H1 (cell line): Measurements from ENCODE around the gene UBXN1. TPM values are rescaled to one million over a fixed set of nuclear protein-coding genes. Genes with fewer than 3 reads are reported as not detected.

ENCODE experiments used
- CTCF ChIA-PET: fragments of 300-600 bp; sonication (Branson Sonifier 250); formaldehyde crosslinking; loops from one replicate; lab custom pipeline; 2021; ENCODE audit not compliant: partially characterized antibody; lab: Charles Lee
- POLR2A ChIA-PET: fragments of 300-600 bp; sonication (Branson Sonifier 250); formaldehyde crosslinking; loops from one replicate; lab custom pipeline; 2021; ENCODE audit warnings: inconsistent platforms; ENCODE audit not compliant: partially characterized antibody; lab: Charles Lee
- DNase-seq, 2 experiments: peaks; one replicate each; pipeline versions ENCODE4 v3.0.0 to v3.0.0-alpha.2; 2010 to 2022; ENCODE audit warnings: low spot score in 2 of 2, low read depth in 1 of 2, mixed read lengths in 1 of 2
- FAIRE-seq: peaks from 2 replicates; lab custom pipeline; 2011; peaks lifted over from hg19 to GRCh38; lab: Jason Lieb, UNC
- H2AFZ ChIP-seq: 2 replicates; pipeline ENCODE4 v1.8.1; 2012; ENCODE audit warnings: low read length, inconsistent platforms
- H2AK5ac ChIP-seq: 2 replicates; pipeline ENCODE4 v1.6.1; 2013; ENCODE audit warnings: low read depth, low read length
- H2BK120ac ChIP-seq: replicated peaks from 2 replicates; pipeline ENCODE3; 2013; ENCODE audit warnings: low read depth, low read length, inconsistent platforms
- H2BK12ac ChIP-seq: 2 replicates; pipeline ENCODE4 v1.6.1; 2013; ENCODE audit warnings: low read depth, low read length
- H2BK15ac ChIP-seq: 2 replicates; pipeline ENCODE4 v1.6.1; 2013; ENCODE audit warnings: low read length
- H2BK20ac ChIP-seq: 2 replicates; pipeline ENCODE4 v1.6.1; 2013; ENCODE audit warnings: low read length
- H2BK5ac ChIP-seq: 2 replicates; pipeline ENCODE4 v1.6.1; 2013; ENCODE audit warnings: low read depth, low read length
- H3K14ac ChIP-seq: 2 replicates; pipeline ENCODE4 v1.6.1; 2013; ENCODE audit warnings: inconsistent platforms; ENCODE audit not compliant: insufficient read length
- H3K18ac ChIP-seq: 2 replicates; pipeline ENCODE4 v1.6.1; 2013; ENCODE audit warnings: low read length; ENCODE audit errors: extremely low read depth
- H3K23ac ChIP-seq: 2 replicates; pipeline ENCODE4 v1.6.1; 2013; ENCODE audit warnings: inconsistent platforms; ENCODE audit not compliant: insufficient read length
- H3K23me2 ChIP-seq: 2 replicates; pipeline ENCODE4 v1.6.1; 2013; ENCODE audit warnings: low read depth, low read length
- H3K27ac ChIP-seq: 2 replicates; pipeline ENCODE4 v1.6.1; 2011; ENCODE audit warnings: low read depth, low read length, inconsistent platforms
- H3K27me3 ChIP-seq, 4 experiments: replicated peaks in 1 of 4; 1 replicate in 1 of 4; 2 replicates in 3 of 4; pipeline versions ENCODE4 v1.6.1 to v1.8.1; 2011 to 2013; ENCODE audit warnings: low read length in 3 of 4, mild to moderate bottlenecking in 3 of 4, inconsistent platforms in 2 of 4, mixed read lengths in 2 of 4, moderate library complexity in 1 of 4; ENCODE audit not compliant: control insufficient read depth in 3 of 4, insufficient read depth in 3 of 4; ENCODE audit errors: extremely low read depth in 1 of 4
- H3K36me3 ChIP-seq, 4 experiments: 2 replicates each; pipeline versions ENCODE4 v1.6.1 to v1.8.1; 2011 to 2013; ENCODE audit warnings: mild to moderate bottlenecking in 4 of 4, low read length in 3 of 4, moderate library complexity in 2 of 4, control low read depth in 1 of 4, inconsistent platforms in 1 of 4; ENCODE audit not compliant: insufficient read depth in 4 of 4, control insufficient read depth in 2 of 4
- H3K4ac ChIP-seq: replicated peaks from 2 replicates; pipeline ENCODE3; 2013; ENCODE audit warnings: low read length, low read depth, mixed read lengths, inconsistent platforms; ENCODE audit not compliant: insufficient read length
- H3K4me1 ChIP-seq, 4 experiments: replicated peaks in 1 of 4; 1 replicate in 1 of 4; 2 replicates in 3 of 4; pipeline versions ENCODE4 v1.6.1 to v1.8.1; 2011 to 2013; ENCODE audit warnings: low read length in 3 of 4, inconsistent platforms in 2 of 4, mixed read lengths in 1 of 4; ENCODE audit not compliant: insufficient read depth in 4 of 4, control insufficient read depth in 3 of 4
- H3K4me2 ChIP-seq, 2 experiments: 2 replicates each; pipeline versions ENCODE4 v1.6.1 to v1.8.1; 2011 to 2013; ENCODE audit warnings: low read depth in 2 of 2, low read length in 2 of 2, control low read depth in 1 of 2, inconsistent platforms in 1 of 2, mild to moderate bottlenecking in 1 of 2; ENCODE audit not compliant: insufficient read depth in 1 of 2
- H3K4me3 ChIP-seq, 4 experiments: fragments of 200-600, 300-600 bp in 1 of 4; sonication (generic), shearing (Covaris generic), sonication (Bioruptor Twin) in 1 of 4; 2 replicates each; pipeline versions ENCODE4 v1.5.1 to v1.8.1; 2011 to 2016; ENCODE audit warnings: low read length in 4 of 4, low read depth in 3 of 4, control low read depth in 2 of 4, inconsistent platforms in 2 of 4, mild to moderate bottlenecking in 2 of 4, mixed read lengths in 1 of 4, moderate library complexity in 1 of 4; ENCODE audit not compliant: insufficient read depth in 2 of 4; ENCODE audit errors: extremely low read depth in 1 of 4
- H3K56ac ChIP-seq: replicated peaks from 2 replicates; pipeline ENCODE3; 2013; ENCODE audit warnings: low read depth, mild to moderate bottlenecking, mixed read lengths, low read length, inconsistent platforms; ENCODE audit not compliant: insufficient read length
- H3K79me1 ChIP-seq: 2 replicates; pipeline ENCODE4 v1.6.1; 2013; ENCODE audit warnings: low read depth, low read length, control low read depth
- H3K79me2 ChIP-seq, 2 experiments: 2 replicates each; pipeline versions ENCODE4 v1.6.1 to v1.8.1; 2012 to 2013; ENCODE audit warnings: low read length in 2 of 2, mild to moderate bottlenecking in 2 of 2, inconsistent platforms in 1 of 2; ENCODE audit not compliant: insufficient read depth in 2 of 2, control insufficient read depth in 1 of 2
- H3K9ac ChIP-seq, 4 experiments: replicated peaks in 1 of 4; 1 replicate in 1 of 4; 2 replicates in 3 of 4; pipeline versions ENCODE4 v1.6.1 to v1.8.1; 2011 to 2013; ENCODE audit warnings: low read depth in 3 of 4, low read length in 3 of 4, control low read depth in 2 of 4, mild to moderate bottlenecking in 2 of 4, moderate library complexity in 2 of 4, inconsistent platforms in 1 of 4; ENCODE audit errors: extremely low read depth in 1 of 4
- H3K9me3 ChIP-seq, 2 experiments: 2 replicates each; pipeline versions ENCODE4 v1.6.1 to v1.8.1; 2012 to 2013; ENCODE audit warnings: mild to moderate bottlenecking in 2 of 2, moderate library complexity in 2 of 2, control low read depth in 1 of 2, inconsistent platforms in 1 of 2, low read depth in 1 of 2, low read length in 1 of 2, mixed read lengths in 1 of 2; ENCODE audit not compliant: insufficient read depth in 2 of 2
- H4K20me1 ChIP-seq, 2 experiments: replicated peaks in 1 of 2; 2 replicates each; pipeline versions ENCODE3 to v1.8.1; 2011 to 2013; ENCODE audit warnings: inconsistent platforms in 2 of 2, low read length in 2 of 2, mild to moderate bottlenecking in 1 of 2; ENCODE audit not compliant: insufficient read depth in 2 of 2, control insufficient read depth in 1 of 2
- H4K5ac ChIP-seq: 2 replicates; pipeline ENCODE4 v1.6.1; 2013; ENCODE audit warnings: low read length, low read depth, mixed read lengths, inconsistent platforms; ENCODE audit not compliant: insufficient read length
- H4K8ac ChIP-seq: 2 replicates; pipeline ENCODE4 v1.8.0; 2013; ENCODE audit warnings: mild to moderate bottlenecking, moderate library complexity, low read length, inconsistent platforms; ENCODE audit not compliant: insufficient read depth; ENCODE audit errors: extremely low read depth
- H4K91ac ChIP-seq: replicated peaks from 2 replicates; pipeline ENCODE3; 2013; ENCODE audit warnings: low read length, mixed read lengths, inconsistent platforms; ENCODE audit not compliant: insufficient read length
- BACH1 ChIP-seq: IDR thresholded peaks from 2 replicates; pipeline ENCODE4 v1.6.1; 2012; ENCODE audit warnings: low read length, improper control_type of control experiment
- CHD2 ChIP-seq: IDR thresholded peaks from 2 replicates; pipeline ENCODE4 v1.6.1; 2012; ENCODE audit warnings: low read length, improper control_type of control experiment
- EGR1 ChIP-seq: IDR thresholded peaks from 2 replicates; pipeline ENCODE4 v1.6.1; 2011; ENCODE audit warnings: low read depth, low read length, borderline replicate concordance
- NANOG ChIP-seq: IDR thresholded peaks from 2 replicates; pipeline ENCODE4 v1.6.1; 2011; ENCODE audit warnings: low read length, low read depth, mild to moderate bottlenecking, inconsistent platforms; ENCODE audit not compliant: insufficient read depth, poor library complexity, severe bottlenecking
- PHF8 ChIP-seq: fragments of 200-600 bp; sonication (generic); conservative IDR thresholded peaks from 2 replicates; pipeline ENCODE4 v1.7.1; 2012; ENCODE audit warnings: low read depth, mild to moderate bottlenecking, inconsistent platforms, low read length, moderate library complexity
- POLR2A ChIP-seq, 2 experiments: IDR thresholded peaks; 1 replicate in 1 of 2; 2 replicates in 1 of 2; pipeline ENCODE4 v1.6.1; 2011; ENCODE audit warnings: low read depth in 2 of 2, low read length in 2 of 2, mild to moderate bottlenecking in 2 of 2; ENCODE audit errors: control extremely low read depth in 1 of 2
- POLR2AphosphoS5 ChIP-seq: IDR thresholded peaks from 2 replicates; pipeline ENCODE4 v1.6.1; 2011; ENCODE audit warnings: low read depth, low read length
- SIN3A ChIP-seq, 2 experiments: IDR thresholded peaks in 1 of 2; conservative IDR thresholded peaks in 1 of 2; 2 replicates each; pipeline ENCODE4 v1.6.1; 2011 to 2012; ENCODE audit warnings: low read length in 2 of 2, improper control_type of control experiment in 1 of 2, low read depth in 1 of 2, mild to moderate bottlenecking in 1 of 2
- TBP ChIP-seq: IDR thresholded peaks from 2 replicates; pipeline ENCODE4 v1.6.1; 2011; ENCODE audit warnings: low read depth, low read length, improper control_type of control experiment
- USF2 ChIP-seq: IDR thresholded peaks from 2 replicates; pipeline ENCODE4 v1.6.1; 2011; ENCODE audit warnings: low read length, improper control_type of control experiment
- WGBS, 2 experiments: shearing (Covaris generic) in 1 of 2; methylation state at CpG; one replicate each; pipeline versions ENCODE4 v1.1.6 to v1.1.7; 2013 to 2015; ENCODE audit warnings: low lambda C conversion rate in 2 of 2, mixed read lengths in 2 of 2, inconsistent platforms in 1 of 2, low coverage in 1 of 2, missing lambda C conversion rate in 1 of 2; ENCODE audit not compliant: insufficient replicate concordance in 2 of 2, insufficient coverage in 1 of 2, insufficient read length in 1 of 2; ENCODE audit errors: extremely low coverage in 1 of 2, missing lambda C conversion rate in 1 of 2; 5-methylcytosine and 5-hydroxymethylcytosine counted together
- polyA plus RNA-seq, 7 experiments: library from polyadenylated mRNA; depleted of rRNA in 3 of 7; stranded (reverse) in 5 of 7; unstranded in 2 of 7; fragments of >200 nt in 5 of 7; fragments of 200-250 nt in 2 of 7; gene quantifications; 1 replicate in 5 of 7; 2 replicates in 1 of 7; 4 replicates in 1 of 7; pipeline versions ENCODE4 v1.2.1 to v1.2.3, GENCODE V29; 2011 to 2013; ENCODE audit warnings: missing spikeins in 2 of 7, mixed read lengths in 2 of 7
- total RNA-seq: library from RNA; stranded (reverse); fragmentation: NEBNext Ultra II Directional; extraction: Animal tissue kit (Norgen Biotek cat#: 25700); gene quantifications from 2 replicates; pipeline ENCODE4 v1.2.1, GENCODE V29; 2021

Gene UBXN1
- total and polyA plus RNA-seq, 2 of the 8 experiments (the other 6 are each of a cell fraction or from before 2014, with no cell fraction given), result 78.6 to 114 TPM

DNA sequence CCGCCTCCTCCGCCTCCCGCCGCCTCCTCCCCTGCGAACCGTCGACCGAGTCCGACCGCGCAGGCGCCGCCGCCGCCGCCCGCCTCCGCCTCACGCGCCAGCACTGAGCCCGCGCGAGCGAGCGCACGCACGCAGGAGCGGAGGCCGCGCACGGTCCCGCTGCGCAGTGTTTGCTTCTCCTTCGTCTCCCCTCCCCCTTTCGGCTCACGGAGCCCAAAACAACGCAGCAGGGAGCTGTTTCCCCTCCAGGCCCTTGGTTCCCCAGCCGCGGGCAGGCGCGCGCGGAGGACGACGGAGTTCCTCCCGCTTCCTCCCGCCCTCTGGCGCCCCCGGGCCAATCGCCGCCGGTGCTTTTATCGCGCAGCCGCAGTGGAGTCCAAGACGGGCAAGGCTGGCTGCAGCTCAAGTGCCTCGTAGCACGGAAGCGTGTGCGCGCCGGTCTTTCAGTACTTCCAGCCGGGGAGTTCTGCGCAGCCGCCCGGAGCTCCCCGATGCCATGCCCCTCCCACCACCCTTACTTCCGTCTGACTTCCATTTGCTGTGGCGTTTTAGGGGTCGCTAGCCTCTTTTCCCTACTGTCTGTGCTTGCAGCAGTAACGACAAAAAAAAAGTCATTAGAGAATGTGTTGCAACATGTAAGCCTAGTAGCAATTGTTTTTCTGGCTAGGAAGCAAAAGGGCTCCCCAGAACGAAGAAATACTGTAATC lies 48.4 kb upstream of the UBXN1 start, which contains the start of gene HNRNPUL2:
TSS of gene HNRNPUL2 (minus strand) at position 293 of the 707 bp plus-strand sequence. CDS start 301 bp downstream, outside the sequence.
- H3K23me2 ChIP-seq, result peaks cover 16% of the 10 kb centered on the region
- H2BK20ac ChIP-seq, result no peak within 1 kb of the TSS
- H2AFZ ChIP-seq, result peak within 1 kb of the TSS; percentile 60; the same call in 1 of the 2 replicates
- H3K36me3 ChIP-seq, result peaks cover 12 to 28% (median 16%) of the 10 kb centered on the region in 4 experiments
- peak within 1 kb of the TSS; percentile 97 for H4K5ac ChIP-seq
- H3K4me2 ChIP-seq, result peak within 1 kb of the TSS; percentile 85 to 93
- peak within 1 kb of the TSS; percentile 80 for H3K4ac ChIP-seq
- 1% methylated on average over 38 of the region's 72 CpGs; no CpG with 5 or more reads in 1 of the 2 experiments for WGBS, 2 experiments
- peak within 1 kb of the TSS; percentile 91 for H2BK5ac ChIP-seq
- no peaks in the 10 kb centered on the region for H3K27me3 ChIP-seq
- peak within 1 kb of the TSS; percentile 95 for H3K56ac ChIP-seq
- no peak within 1 kb of the TSS for H2AK5ac ChIP-seq
- peak within 1 kb of the TSS; percentile 91 for H4K8ac ChIP-seq
- peak within 1 kb of the TSS; percentile 82 for H2BK120ac ChIP-seq
- H3K9me3 ChIP-seq, result no peaks in the 10 kb centered on the region
- H2BK12ac ChIP-seq, result 0 out of 2 replicates have a peak within 1 kb of the TSS, but pooled peaks have one; percentile 10
- peak within 1 kb of the TSS; percentile 92 for H3K27ac ChIP-seq
- peak within 1 kb of the TSS; percentile 87 to 98 (median 96) for H3K4me3 ChIP-seq
- peak within 1 kb of the TSS; percentile 96 for H4K91ac ChIP-seq
- H3K79me1 ChIP-seq, result 0 out of 2 replicates have a peak, but pooled peaks cover 2% of the 10 kb centered on the region
- peak within 1 kb of the TSS; percentile 88 to 92 (median 92) for H3K9ac ChIP-seq
- FAIRE-seq, result no peak
- peaks cover 12 to 17% of the 10 kb centered on the region in 2 experiments for H4K20me1 ChIP-seq
- no peak within 1 kb of the TSS for H3K14ac ChIP-seq
- POLR2A ChIA-PET, result interaction anchor here (0.6 to 10.9 kb wide), 40 partner anchors 9 to 414 kb away, joined by 3 to 192 read pairs (median 5); partner anchors contain the start of genes BSCL2, C11orf98, CSKMT and EEF1G
- peak within 1 kb of the TSS; percentile 99 for H3K18ac ChIP-seq
- peak within 1 kb of the TSS; percentile 99; the same call in 1 of the 2 replicates for H2BK15ac ChIP-seq
- DNase-seq, result peak; percentile 94 to 97
- no peak within 1 kb of the TSS for H3K23ac ChIP-seq
- CTCF ChIA-PET, result interaction anchor here (1.7 to 6.1 kb wide), 4 partner anchors 26 to 60 kb away, joined by 5 to 32 read pairs (median 7); partner anchors contain the start of genes TMEM179B and ZBTB3
- H3K79me2 ChIP-seq, result peaks cover 18 to 71% of the 10 kb centered on the region in 2 experiments
- no peaks in the 10 kb centered on the region; a peak in 3 of 7 replicates for H3K4me1 ChIP-seq
- TF ChIP-seq PHF8, result peak; percentile 98
- peak; percentile 57; the same call in 1 of the 2 replicates for TF ChIP-seq EGR1
- TF ChIP-seq USF2, result no peak
- TF ChIP-seq POLR2AphosphoS5, result peak; percentile 91
- no peak for TF ChIP-seq NANOG
- TF ChIP-seq CHD2, result 0 out of 2 replicates have a peak, but pooled peaks have one; percentile 6
- peak; percentile 90 for TF ChIP-seq POLR2A (IDR thresholded peaks at IDR 0.05; ENCODE audit: control extremely low read depth in 1 of 2, low read depth in 2 of 2, low read length in 2 of 2)
- TF ChIP-seq SIN3A (conservative IDR thresholded peaks at IDR 0.05 in 1 of 2, IDR thresholded peaks at IDR 0.05 in 1 of 2; ENCODE audit: low read depth in 1 of 2, low read length in 2 of 2), result peak in 1 of 2 experiments; percentile 74; a peak in 1 of 4 replicates
- TF ChIP-seq TBP, result peak; percentile 55; the same call in 1 of the 2 replicates
- peak; percentile 46; the same call in 1 of the 2 replicates for TF ChIP-seq BACH1
